ENCODE data around the gene FOXA1.

DNA sequence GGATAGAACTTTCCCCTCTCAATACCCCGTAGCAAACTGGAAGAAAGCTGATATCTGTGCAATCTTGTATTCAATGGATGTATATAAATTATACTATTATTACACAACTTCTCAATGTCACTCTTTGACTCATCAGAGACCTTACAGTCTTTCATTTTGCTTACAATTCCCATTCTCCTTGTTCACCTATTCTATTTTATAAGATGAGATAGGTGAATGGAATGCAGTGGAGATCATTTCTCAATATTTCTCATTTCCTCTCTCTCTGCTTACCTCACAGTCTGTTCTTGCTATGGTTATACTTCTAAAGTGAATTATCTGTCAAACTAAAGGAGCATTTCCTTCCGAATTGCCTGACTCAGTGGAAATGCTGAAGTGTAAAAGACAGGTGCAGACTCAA, 14.9 kb downstream of the FOXA1 start:
- TF ChIP-seq, protein P1, sequence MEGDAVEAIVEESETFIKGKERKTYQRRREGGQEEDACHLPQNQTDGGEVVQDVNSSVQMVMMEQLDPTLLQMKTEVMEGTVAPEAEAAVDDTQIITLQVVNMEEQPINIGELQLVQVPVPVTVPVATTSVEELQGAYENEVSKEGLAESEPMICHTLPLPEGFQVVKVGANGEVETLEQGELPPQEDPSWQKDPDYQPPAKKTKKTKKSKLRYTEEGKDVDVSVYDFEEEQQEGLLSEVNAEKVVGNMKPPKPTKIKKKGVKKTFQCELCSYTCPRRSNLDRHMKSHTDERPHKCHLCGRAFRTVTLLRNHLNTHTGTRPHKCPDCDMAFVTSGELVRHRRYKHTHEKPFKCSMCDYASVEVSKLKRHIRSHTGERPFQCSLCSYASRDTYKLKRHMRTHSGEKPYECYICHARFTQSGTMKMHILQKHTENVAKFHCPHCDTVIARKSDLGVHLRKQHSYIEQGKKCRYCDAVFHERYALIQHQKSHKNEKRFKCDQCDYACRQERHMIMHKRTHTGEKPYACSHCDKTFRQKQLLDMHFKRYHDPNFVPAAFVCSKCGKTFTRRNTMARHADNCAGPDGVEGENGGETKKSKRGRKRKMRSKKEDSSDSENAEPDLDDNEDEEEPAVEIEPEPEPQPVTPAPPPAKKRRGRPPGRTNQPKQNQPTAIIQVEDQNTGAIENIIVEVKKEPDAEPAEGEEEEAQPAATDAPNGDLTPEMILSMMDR (conservative IDR thresholded peaks at IDR 0.05; ENCODE audit: low read depth, low read length): no peak
- no peak for TF ChIP-seq EZH2 (IDR thresholded peaks at IDR 0.05; ENCODE audit: borderline replicate concordance, low read depth, low read length, poor library complexity, severe bottlenecking)

Measured in A673 (cell line).